ENCODE data around the gene TXNL4A. TPM values are rescaled to one million over a fixed set of nuclear protein-coding genes. Genes with fewer than 3 reads are reported as not detected.

The TXNL4A gene
- total RNA-seq, 1 experiment from 2014 or later = 178 TPM

- Histone ChIP-seq H3K4me2 (ENCODE audit: low read length) (no peak overlapping the region), H3K9me2 (ENCODE audit: insufficient read depth) (no peaks in the 10 kb centered on the region), H4K20me1 (ENCODE audit: insufficient read depth) (no peaks in the 10 kb centered on the region), H3K4me1 (ENCODE audit: control insufficient read depth in 1 of 2, insufficient read depth in 2 of 2, low read length in 2 of 2) (no peaks in the 10 kb centered on the region), H3K27me3 (ENCODE audit: insufficient read depth, low read length) (no peaks in the 10 kb centered on the region), H3K27ac (ENCODE audit: low read depth, low read length) (no peak overlapping the region), H3K9ac (ENCODE audit: low read length) (no peak overlapping the region), H3K79me2 (ENCODE audit: insufficient read depth, low read length) (peaks cover 98% of the 10 kb centered on the region), H2AFZ (ENCODE audit: low read depth, low read length, poor library complexity, severe bottlenecking) (no peak overlapping the region), H3K36me3 (ENCODE audit: control insufficient read depth in 1 of 2, insufficient read depth in 2 of 2, low read length in 2 of 2) (peaks cover 5 to 50% of the 10 kb centered on the region in 2 experiments), H3K4me3 (replicated peaks in 1 of 2; ENCODE audit: low read depth in 1 of 2, low read length in 2 of 2) (no peak overlapping the region), H3K9me3 (ENCODE audit: control insufficient read depth in 1 of 2, insufficient read depth in 1 of 2, low read depth in 1 of 2, low read length in 2 of 2) (peaks cover 30 to 39% of the 10 kb centered on the region in 2 experiments; a peak in 3 of 4 replicates)
- no TSS peak for BruUV-seq (replicated peaks)
- ChIA-PET POLR2A (no interaction called here), CTCF (no interaction called here), RAD21 (ENCODE audit: low non-redundant PET in 1 of 2, low total read pairs in 2 of 2, uncharacterized antibody in 2 of 2, unreplicated experiment in 2 of 2) (no interaction called here)
- intact Hi-C loops (cut with micrococcal nuclease) = no loop called here
- no peak for DNase-seq (ENCODE audit: low read depth, low spot score)
- no peak for ATAC-seq
- TF ChIP-seq CBX3 (IDR thresholded peaks at IDR 0.05; ENCODE audit: low read depth) (no peak), SP1 (IDR thresholded peaks at IDR 0.05; ENCODE audit: low read depth) (no peak)
Observed at GRCh38 chr18:79933765-79934164, 54.6 kb downstream of the TXNL4A start.

- Histone ChIP-seq H3K27me3 (ENCODE audit: insufficient read depth, low read length) (no peaks in the 10 kb centered on the region), H3K36me3 (ENCODE audit: control insufficient read depth in 1 of 2, insufficient read depth in 2 of 2, low read length in 2 of 2) (peaks cover 5 to 46% of the 10 kb centered on the region in 2 experiments), H3K9ac (ENCODE audit: low read length) (no peak overlapping the region), H3K79me2 (ENCODE audit: insufficient read depth, low read length) (peaks cover 98% of the 10 kb centered on the region), H3K27ac (ENCODE audit: low read depth, low read length) (no peak overlapping the region), H3K4me1 (ENCODE audit: control insufficient read depth in 1 of 2, insufficient read depth in 2 of 2, low read length in 2 of 2) (no peaks in the 10 kb centered on the region), H3K9me3 (ENCODE audit: control insufficient read depth in 1 of 2, insufficient read depth in 1 of 2, low read depth in 1 of 2, low read length in 2 of 2) (peaks cover 35 to 39% of the 10 kb centered on the region in 2 experiments; a peak in 3 of 4 replicates), H3K4me2 (ENCODE audit: low read length) (no peak overlapping the region), H2AFZ (ENCODE audit: low read depth, low read length, poor library complexity, severe bottlenecking) (no peak overlapping the region), H3K9me2 (ENCODE audit: insufficient read depth) (no peaks in the 10 kb centered on the region), H3K4me3 (replicated peaks in 1 of 2; ENCODE audit: low read depth in 1 of 2, low read length in 2 of 2) (no peak overlapping the region), H4K20me1 (ENCODE audit: insufficient read depth) (no peaks in the 10 kb centered on the region)
- no peak for TF ChIP-seq EGR1 (IDR thresholded peaks at IDR 0.05; ENCODE audit: low read depth)
- TF ChIP-seq ZBTB33 (IDR thresholded peaks at IDR 0.05; ENCODE audit: extremely low read depth, insufficient replicate concordance, low read length) = no peak
- TF ChIP-seq ZNF274 (IDR thresholded peaks at IDR 0.05; ENCODE audit: low read depth, low read length) = no peak
- TF ChIP-seq CEBPB (IDR thresholded peaks at IDR 0.05; ENCODE audit: low read depth) = no peak
- no peak for TF ChIP-seq TCF7L2 (IDR thresholded peaks at IDR 0.05; ENCODE audit: borderline replicate concordance, extremely low read depth, insufficient read depth, insufficient read length)
- TF ChIP-seq FOSL1 (IDR thresholded peaks at IDR 0.05; ENCODE audit: low read depth) = no peak
- TF ChIP-seq, protein P1, sequence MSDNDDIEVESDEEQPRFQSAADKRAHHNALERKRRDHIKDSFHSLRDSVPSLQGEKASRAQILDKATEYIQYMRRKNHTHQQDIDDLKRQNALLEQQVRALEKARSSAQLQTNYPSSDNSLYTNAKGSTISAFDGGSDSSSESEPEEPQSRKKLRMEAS (IDR thresholded peaks at IDR 0.05) = no peak
- no peak for TF ChIP-seq SRF (IDR thresholded peaks at IDR 0.05; ENCODE audit: low read depth)
- no peak for TF ChIP-seq SIN3A (IDR thresholded peaks at IDR 0.05; ENCODE audit: low read depth)
- no peak for TF ChIP-seq RAD21 (IDR thresholded peaks at IDR 0.05; ENCODE audit: low read depth)
- no peak for TF ChIP-seq POLR2A (IDR thresholded peaks at IDR 0.05; ENCODE audit: borderline replicate concordance, extremely low read depth, insufficient read depth, insufficient read length)
- no peak for TF ChIP-seq JUND (IDR thresholded peaks at IDR 0.05)
- TF ChIP-seq ZFX (IDR thresholded peaks at IDR 0.05) = no peak
- no peak for TF ChIP-seq ATF3 (IDR thresholded peaks at IDR 0.05)
- ATAC-seq (no peak), DNase-seq (ENCODE audit: low read depth, low spot score) (no peak)
- no TSS peak for BruUV-seq (replicated peaks)
- ChIA-PET POLR2A (no interaction called here), CTCF (no interaction called here), RAD21 (ENCODE audit: low non-redundant PET in 1 of 2, low total read pairs in 2 of 2, uncharacterized antibody in 2 of 2, unreplicated experiment in 2 of 2) (no interaction called here)
- intact Hi-C loops (cut with micrococcal nuclease) = no loop called here
Observed at GRCh38 chr18:79932907-79933306, 55.5 kb downstream of the TXNL4A start.
